Hepatic stellate cell (primary cell): ENCODE data around the gene PSMB11.
"Not testable (repeated sequence)": the region's sequence is repeated elsewhere in the genome, so short reads cannot be mapped to it uniquely, and the experiment has no call there.

ENCODE experiments used
- DNase-seq: peaks from one replicate; pipeline ENCODE4 v3.0.0; 2011; ENCODE audit warnings: low spot score

Gene PSMB11

DNA sequence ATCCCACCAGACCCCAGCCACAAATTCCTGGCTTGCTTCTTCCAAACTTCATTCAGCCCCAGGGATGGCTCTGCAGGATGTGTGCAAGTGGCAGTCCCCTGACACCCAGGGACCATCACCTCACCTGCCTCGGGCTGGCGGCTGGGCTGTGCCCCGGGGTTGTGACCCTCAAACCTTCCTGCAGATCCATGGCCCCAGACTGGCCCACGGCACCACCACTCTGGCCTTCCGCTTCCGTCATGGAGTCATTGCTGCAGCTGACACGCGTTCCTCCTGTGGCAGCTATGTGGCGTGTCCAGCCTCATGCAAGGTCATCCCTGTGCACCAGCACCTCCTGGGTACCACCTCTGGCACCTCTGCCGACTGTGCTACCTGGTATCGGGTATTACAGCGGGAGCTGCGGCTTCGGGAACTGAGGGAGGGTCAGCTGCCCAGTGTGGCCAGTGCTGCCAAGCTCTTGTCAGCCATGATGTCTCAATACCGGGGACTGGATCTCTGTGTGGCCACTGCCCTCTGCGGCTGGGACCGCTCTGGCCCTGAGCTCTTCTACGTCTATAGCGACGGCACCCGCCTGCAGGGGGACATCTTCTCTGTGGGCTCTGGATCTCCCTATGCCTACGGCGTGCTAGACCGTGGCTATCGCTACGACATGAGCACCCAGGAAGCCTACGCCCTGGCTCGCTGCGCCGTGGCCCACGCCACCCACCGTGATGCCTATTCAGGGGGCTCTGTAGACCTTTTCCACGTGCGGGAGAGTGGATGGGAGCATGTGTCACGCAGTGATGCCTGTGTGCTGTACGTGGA is at the start of gene PSMB11:
Gene PSMB11, plus strand, starts transcription at position 51 of the 804 bp plus-strand sequence. Its CDS starts 14 bp downstream, at position 65.
- no peak for DNase-seq

DNA sequence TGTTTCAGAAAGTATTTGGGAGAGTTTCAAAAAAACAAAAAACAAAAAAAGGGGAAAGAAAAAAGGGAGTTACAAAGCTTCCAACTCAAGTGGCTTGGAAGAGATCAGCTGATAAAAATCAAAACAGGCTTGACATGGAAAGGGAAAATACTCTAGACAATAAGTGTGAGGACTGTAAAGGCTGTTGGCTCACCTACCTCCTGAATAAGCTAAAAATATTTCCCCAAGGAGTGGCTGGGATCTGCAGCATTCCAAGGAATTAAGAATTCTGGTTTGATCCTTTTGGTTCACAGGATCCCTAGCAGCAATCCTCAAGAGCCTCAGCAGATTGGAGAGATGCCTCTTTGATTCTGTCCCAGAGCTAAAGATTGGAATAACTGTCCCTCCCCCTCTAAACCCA is 48.5 kb upstream of the PSMB11 start:
- no peak for DNase-seq

DNA sequence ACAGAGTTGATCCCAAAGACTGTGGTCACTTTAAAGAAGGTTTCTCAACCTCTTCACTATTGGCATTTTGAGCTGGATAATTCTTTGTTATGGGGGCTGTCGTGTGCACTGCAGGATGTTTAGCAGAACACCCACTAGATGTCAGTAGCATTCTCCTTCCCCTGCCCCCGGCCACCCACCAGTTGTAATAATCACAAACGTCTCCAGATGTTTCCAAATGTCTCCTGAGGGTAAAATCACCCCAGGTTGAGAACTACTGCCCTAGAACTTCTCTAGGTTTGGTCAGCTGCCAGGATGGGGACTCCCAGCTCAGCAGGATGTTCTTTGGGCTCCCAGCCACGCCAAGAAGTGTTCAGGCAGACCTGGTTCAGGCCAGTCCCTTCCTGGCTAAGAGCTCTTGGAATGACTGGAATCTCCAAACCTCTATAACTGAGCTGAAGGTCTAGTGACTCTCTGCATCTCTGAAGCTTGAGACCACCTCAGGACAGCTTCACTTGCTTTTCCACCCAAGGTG is 47.2 kb upstream of the PSMB11 start:
- DNase-seq = peak; percentile 55

GRCh38 chr14:22995889-22996625 is 46.0 kb upstream of the PSMB11 start:
- DNase-seq = no peak

DNA sequence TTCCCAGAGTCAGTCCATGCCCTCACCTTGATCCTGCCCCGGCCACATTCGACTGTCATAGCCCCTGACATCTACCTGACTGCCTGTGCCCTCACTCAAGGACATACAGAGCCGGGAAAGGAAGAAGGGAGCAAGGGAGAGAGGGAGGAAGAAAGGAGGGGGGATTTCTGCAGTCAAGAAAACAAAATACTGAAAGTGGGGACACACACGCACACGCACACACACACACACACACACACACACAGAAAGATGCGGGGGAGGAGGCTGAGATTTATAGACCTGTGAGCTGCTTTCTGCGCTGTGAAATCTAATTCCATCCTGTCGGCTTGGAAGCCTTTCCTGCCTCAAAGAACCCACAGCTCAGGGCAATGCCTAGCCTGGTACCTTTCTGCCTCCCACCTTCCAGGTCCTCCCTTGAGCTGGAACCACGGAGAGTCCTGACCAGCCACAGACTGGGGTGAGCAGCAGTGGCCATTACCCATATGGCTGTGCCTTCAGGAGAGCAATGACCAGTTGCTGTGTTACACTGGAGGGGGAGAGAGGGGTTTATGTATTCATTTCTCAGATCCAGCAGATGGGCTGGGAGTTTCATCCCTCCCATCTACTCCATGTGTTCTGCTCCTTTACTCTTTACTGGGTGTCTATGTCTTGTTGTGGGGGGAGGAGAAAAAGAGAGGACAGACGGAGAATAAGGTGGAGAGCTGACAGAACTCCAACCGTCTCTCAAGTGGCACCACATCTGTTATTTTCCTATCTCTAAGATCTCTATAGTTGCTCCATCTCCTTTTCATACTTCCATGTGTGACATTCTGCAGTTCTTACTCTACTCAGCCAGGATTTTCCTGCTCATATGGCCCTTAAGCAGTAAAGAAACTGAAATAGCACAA is 45.0 kb upstream of the PSMB11 start:
- no peak for DNase-seq

- DNase-seq = no peak
These were observed 44.2 kb upstream of the PSMB11 start for GRCh38 chr14:22997676-22998323.

- no peak for DNase-seq
These were observed 43.5 kb upstream of the PSMB11 start for GRCh38 chr14:22998329-22999012.

DNA sequence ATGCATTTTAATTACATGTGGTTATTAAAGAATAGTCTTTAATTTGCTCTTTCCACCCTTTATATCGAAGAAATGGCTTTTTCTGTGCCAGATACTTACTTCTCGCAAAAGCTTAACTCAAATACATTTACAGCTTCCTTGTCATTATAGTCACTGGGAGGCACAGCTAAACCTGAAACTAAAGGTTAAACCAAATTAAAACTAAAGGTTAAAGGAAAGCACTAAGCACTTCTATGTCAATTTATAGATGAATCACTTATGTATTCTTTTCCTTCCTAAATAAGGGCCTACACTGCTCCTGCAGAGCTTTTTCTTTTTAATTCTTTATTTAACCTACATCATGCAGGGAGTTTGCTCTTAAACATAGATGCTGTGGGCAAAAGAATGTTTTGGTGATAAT is 41.2 kb upstream of the PSMB11 start:
- no peak for DNase-seq

DNA sequence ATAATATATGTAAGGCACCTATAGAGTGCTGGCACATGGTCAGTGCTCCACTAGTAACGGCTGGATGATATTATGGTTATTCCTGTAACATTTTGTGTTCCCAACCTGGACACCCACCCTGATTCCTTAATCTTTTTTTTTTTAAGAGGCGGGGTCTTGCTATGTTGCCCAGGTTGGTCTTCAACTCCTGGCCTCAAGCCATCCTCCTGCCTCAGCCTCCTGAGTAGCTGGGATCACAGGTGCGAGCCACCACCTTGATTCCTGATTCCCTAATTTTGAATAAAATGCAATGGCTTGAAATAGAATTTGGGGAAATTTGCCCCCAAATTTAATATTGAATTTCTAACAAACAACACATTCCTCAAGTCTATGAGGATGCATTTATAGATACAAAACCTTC is 39.4 kb upstream of the PSMB11 start:
- DNase-seq = no peak

- not testable (repeated sequence) for DNase-seq
These were observed 37.7 kb upstream of the PSMB11 start for GRCh38 chr14:23004274-23004673.

- DNase-seq = peak; percentile 36
These were observed 36.4 kb upstream of the PSMB11 start for GRCh38 chr14:23005451-23006187.

- no peak for DNase-seq
These were observed 35.9 kb upstream of the PSMB11 start for GRCh38 chr14:23006188-23006534.

DNA sequence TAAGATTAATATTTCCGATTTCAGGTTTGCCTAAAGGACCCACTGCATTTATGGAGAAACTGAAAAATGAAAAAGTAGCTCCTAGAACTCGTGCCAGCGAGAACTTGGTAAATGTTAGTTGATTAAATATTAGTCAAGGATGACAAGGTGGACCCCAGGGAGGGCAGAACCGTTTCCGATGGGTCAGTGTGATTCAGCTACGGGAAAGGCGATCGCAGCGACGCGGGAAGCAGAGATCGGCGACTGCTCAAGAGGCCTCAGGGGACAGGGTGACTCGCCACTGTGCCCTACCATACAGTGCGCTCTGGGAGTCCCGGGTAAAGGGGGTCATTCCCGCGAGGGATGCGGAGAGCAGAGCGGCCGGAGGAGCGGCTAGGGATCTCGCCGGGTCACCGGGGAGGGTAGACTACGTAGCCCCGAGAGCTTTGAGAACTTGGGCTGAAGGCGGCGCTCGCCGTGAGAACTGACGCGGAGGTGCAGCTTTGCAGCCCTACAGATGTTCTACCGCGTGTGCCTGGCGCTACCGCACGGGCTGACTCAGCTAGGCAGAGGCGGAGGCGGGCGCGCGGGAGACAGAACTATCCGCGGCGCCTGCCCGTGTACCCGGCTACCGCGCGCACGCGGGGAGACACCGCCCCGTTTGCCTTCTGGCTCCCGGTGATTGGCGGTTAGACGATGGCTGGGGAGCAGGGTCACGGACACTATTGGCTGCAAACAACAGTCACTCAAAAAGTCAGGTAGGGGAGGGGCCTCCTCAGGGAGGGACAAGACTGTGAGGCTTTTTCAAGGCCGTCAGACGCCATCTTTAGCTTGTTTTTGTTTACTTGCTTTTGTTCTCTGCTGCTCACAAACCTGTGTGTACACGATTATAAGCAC is 35.2 kb upstream of the PSMB11 start:
- peak; percentile 99 for DNase-seq

DNA sequence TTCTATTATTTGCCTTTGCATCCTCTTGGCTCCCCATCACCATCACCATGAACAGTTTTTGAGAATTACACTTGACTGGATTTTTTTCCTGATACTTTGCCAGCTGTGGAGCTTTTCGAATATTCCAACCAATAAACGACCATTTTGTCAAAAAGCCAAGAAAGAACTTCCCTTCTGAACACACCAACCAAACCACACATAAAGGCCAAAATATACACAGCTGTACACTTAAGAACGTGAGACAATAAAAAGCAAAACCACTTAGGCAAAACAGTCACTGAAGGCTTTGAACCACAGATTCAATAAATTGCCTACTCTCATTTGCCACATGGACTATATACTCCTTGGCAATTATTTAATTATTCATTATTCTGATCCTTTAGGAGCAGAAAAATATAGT is 33.2 kb upstream of the PSMB11 start:
- DNase-seq = no peak

- no peak for DNase-seq
These were observed 32.5 kb upstream of the PSMB11 start for GRCh38 chr14:23009483-23009938.

DNA sequence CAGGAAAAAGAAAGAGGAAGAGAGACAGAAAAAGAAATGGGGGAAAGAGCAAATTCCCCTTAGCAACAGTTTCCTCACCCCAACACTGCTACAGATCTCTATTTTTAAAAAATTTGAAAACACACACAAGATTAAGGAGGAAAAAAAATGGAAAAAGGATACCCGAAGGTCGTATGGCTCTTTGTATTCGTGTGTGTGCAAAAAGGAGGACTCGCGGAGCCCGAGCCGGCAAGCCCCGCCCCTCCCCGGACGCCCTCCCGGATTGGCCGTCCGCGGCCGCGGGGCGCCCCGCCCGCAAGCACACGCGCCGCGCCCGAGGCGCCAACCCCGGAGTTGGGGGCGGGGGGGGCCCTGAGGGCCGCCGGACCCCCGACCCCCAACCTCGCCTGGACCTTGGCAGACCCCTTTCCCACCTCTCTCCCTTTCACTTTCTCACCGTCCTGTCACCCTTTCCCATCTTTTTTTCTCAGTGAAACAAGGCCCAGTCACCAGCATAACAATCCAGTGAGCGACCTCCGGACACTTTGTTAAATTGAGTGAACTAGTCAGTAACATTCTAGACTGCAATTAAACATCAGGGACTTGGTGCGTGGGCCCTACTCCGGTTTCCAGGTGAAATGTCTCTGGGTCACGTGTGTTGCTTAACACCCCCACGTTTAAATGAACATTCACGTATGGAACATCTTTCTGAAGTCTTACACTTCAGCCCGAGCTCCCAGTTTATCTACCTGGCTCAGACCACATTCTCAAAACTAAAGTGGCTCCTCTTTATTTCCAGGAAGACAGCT is 31.9 kb upstream of the PSMB11 start, which contains the start of gene C14orf93:
Gene C14orf93, minus strand, starts transcription at position 205 of the 788 bp plus-strand sequence. CDS start 11,120 bp downstream, outside the sequence.
- DNase-seq = peak; percentile 86

GRCh38 chr14:23013054-23013748 is 28.8 kb upstream of the PSMB11 start:
- DNase-seq = no peak

GRCh38 chr14:23013749-23014054 is 28.3 kb upstream of the PSMB11 start:
- not testable (repeated sequence) for DNase-seq
